ENCODE results near the gene TOMM5. TPM values are rescaled to one million over a fixed set of nuclear protein-coding genes. Genes with fewer than 3 reads are reported as not detected.

The TOMM5 gene
- polyA plus RNA-seq, 1 of the 3 experiments (the other 2 are of a cell fraction), result 255 TPM

DNA sequence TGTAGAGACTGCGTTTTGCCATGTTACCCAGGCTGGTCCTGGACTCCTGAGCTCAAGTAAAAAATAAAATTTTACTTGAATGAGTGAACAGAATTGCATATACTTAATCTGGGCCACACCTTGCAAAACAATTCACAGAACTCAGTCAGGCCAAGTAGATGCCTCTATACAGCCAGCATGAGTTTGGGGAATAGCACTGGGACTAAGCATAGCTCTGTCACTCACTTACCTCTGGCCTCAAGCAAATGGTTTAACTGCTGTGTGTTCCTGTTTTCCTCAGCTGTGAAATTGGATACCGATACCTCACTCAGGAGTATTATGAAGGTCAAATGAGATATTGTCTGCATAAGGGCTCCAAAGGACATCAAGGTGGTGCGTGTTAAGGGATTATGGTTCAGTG is 47.4 kb upstream of the TOMM5 start:
- TF ChIP-seq CTCF (IDR thresholded peaks at IDR 0.05) (no peak), MEF2A (IDR thresholded peaks at IDR 0.05; ENCODE audit: borderline replicate concordance, low read depth) (no peak), YY1 (IDR thresholded peaks at IDR 0.05; ENCODE audit: low read depth) (no peak), CHD2 (IDR thresholded peaks at IDR 0.05; ENCODE audit: low read length, partially characterized antibody) (no peak)
- TF ChIP-seq, protein P1, sequence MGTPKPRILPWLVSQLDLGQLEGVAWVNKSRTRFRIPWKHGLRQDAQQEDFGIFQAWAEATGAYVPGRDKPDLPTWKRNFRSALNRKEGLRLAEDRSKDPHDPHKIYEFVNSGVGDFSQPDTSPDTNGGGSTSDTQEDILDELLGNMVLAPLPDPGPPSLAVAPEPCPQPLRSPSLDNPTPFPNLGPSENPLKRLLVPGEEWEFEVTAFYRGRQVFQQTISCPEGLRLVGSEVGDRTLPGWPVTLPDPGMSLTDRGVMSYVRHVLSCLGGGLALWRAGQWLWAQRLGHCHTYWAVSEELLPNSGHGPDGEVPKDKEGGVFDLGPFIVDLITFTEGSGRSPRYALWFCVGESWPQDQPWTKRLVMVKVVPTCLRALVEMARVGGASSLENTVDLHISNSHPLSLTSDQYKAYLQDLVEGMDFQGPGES (IDR thresholded peaks at IDR 0.05; ENCODE audit: low read depth, low read length), result no peak
- no peak overlapping the region for H3K4me3 ChIP-seq (ENCODE audit: low read depth in 2 of 2, low read length in 1 of 2)
- H3F3A ChIP-seq (replicated peaks; ENCODE audit: insufficient read depth), result no peaks in the 10 kb centered on the region
- H3K36me3 ChIP-seq (replicated peaks in 1 of 2; ENCODE audit: control insufficient read depth in 1 of 2, insufficient read depth in 2 of 2, low read length in 1 of 2), result no peaks in the 10 kb centered on the region
- no peaks in the 10 kb centered on the region for H3K4me1 ChIP-seq (ENCODE audit: control insufficient read depth in 1 of 2, insufficient read depth in 2 of 2, low read depth in 1 of 2, low read length in 1 of 2)
- H3K4me2 ChIP-seq, result no peak overlapping the region
- H3K27ac ChIP-seq (ENCODE audit: low read depth in 2 of 2, low read length in 1 of 2), result no peak overlapping the region
- no peak for DNase-seq
- H4K20me1 ChIP-seq (ENCODE audit: insufficient read depth), result no peaks in the 10 kb centered on the region
- peaks cover 11% of the 10 kb centered on the region; the same call in 1 of the 2 replicates for H3K27me3 ChIP-seq (ENCODE audit: insufficient read depth)
- WGBS (ENCODE audit: low lambda C conversion rate), result 28% methylated on average over 3 of the region's 3 CpGs
- POLR2A ChIA-PET, result no interaction called here
- H3K9ac ChIP-seq, result no peak overlapping the region
- H2AFZ ChIP-seq (ENCODE audit: low read depth), result no peak overlapping the region
- no peaks in the 10 kb centered on the region; the same call in 1 of the 2 replicates for H3K9me2 ChIP-seq
- CTCF ChIA-PET, result interaction anchor here (0.9 kb wide), 1 partner anchor 11 kb away, joined by 3 read pairs; the partner anchor contains the start of gene FRMPD1
- H3K79me2 ChIP-seq (ENCODE audit: insufficient read depth), result no peaks in the 10 kb centered on the region
- H3K9me3 ChIP-seq, result no peaks in the 10 kb centered on the region

DNA sequence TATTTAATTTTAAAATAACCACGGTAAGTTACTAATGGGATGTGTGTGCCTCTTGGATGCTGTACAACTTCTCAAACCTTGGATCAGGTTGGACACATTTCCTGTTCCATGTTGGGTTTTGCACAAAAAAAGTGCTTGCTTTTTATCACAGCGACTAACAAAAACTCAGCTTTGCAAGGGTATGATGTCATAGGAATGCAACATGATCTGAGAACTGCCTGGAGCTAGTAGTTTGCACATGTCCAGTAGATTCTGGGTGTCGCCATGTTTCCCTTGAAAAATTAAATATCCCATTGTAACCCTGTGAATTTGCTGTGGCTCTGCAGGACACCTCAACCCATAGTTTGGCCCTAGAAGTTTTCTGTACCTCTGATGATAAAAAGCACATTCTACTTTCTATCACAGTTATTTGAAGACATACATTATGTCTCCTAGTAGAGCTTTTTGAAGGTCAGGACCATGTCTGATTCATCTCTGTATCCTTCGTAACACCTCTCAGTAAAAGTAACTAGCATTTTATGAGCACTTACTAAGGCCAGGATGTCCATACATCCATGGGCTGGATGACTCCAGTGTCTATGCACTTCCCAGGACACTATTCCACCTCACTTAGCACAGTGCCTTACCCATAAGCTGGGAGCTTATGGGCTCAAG is 46.8 kb upstream of the TOMM5 start:
- Histone ChIP-seq H3K9ac (no peak overlapping the region), H3K27me3 (ENCODE audit: insufficient read depth) (peaks cover 7% of the 10 kb centered on the region; the same call in 1 of the 2 replicates), H3K27ac (ENCODE audit: low read depth in 2 of 2, low read length in 1 of 2) (no peak overlapping the region), H3K9me2 (no peaks in the 10 kb centered on the region; the same call in 1 of the 2 replicates), H3K36me3 (replicated peaks in 1 of 2; ENCODE audit: control insufficient read depth in 1 of 2, insufficient read depth in 2 of 2, low read length in 1 of 2) (no peaks in the 10 kb centered on the region), H3K79me2 (ENCODE audit: insufficient read depth) (no peaks in the 10 kb centered on the region), H3K4me1 (ENCODE audit: control insufficient read depth in 1 of 2, insufficient read depth in 2 of 2, low read depth in 1 of 2, low read length in 1 of 2) (no peaks in the 10 kb centered on the region), H2AFZ (ENCODE audit: low read depth) (no peak overlapping the region), H3K4me3 (ENCODE audit: low read depth in 2 of 2, low read length in 1 of 2) (no peak overlapping the region), H3K4me2 (no peak overlapping the region), H4K20me1 (ENCODE audit: insufficient read depth) (no peaks in the 10 kb centered on the region), H3K9me3 (no peaks in the 10 kb centered on the region), H3F3A (replicated peaks; ENCODE audit: insufficient read depth) (no peaks in the 10 kb centered on the region)
- WGBS (ENCODE audit: low lambda C conversion rate), result 60% methylated on average over 4 of the region's 4 CpGs
- ChIA-PET POLR2A (no interaction called here), CTCF (interaction anchor here (0.9 kb wide), 1 partner anchor 11 kb away, joined by 3 read pairs; the partner anchor contains the start of gene FRMPD1)
- no peak for DNase-seq
- TF ChIP-seq ELF1 (IDR thresholded peaks at IDR 0.05), result no peak
- no peak for TF ChIP-seq CTCF (IDR thresholded peaks at IDR 0.05)
- no peak for TF ChIP-seq ZBTB33 (IDR thresholded peaks at IDR 0.05; ENCODE audit: borderline replicate concordance, low read depth)
- TF ChIP-seq, protein P2, sequence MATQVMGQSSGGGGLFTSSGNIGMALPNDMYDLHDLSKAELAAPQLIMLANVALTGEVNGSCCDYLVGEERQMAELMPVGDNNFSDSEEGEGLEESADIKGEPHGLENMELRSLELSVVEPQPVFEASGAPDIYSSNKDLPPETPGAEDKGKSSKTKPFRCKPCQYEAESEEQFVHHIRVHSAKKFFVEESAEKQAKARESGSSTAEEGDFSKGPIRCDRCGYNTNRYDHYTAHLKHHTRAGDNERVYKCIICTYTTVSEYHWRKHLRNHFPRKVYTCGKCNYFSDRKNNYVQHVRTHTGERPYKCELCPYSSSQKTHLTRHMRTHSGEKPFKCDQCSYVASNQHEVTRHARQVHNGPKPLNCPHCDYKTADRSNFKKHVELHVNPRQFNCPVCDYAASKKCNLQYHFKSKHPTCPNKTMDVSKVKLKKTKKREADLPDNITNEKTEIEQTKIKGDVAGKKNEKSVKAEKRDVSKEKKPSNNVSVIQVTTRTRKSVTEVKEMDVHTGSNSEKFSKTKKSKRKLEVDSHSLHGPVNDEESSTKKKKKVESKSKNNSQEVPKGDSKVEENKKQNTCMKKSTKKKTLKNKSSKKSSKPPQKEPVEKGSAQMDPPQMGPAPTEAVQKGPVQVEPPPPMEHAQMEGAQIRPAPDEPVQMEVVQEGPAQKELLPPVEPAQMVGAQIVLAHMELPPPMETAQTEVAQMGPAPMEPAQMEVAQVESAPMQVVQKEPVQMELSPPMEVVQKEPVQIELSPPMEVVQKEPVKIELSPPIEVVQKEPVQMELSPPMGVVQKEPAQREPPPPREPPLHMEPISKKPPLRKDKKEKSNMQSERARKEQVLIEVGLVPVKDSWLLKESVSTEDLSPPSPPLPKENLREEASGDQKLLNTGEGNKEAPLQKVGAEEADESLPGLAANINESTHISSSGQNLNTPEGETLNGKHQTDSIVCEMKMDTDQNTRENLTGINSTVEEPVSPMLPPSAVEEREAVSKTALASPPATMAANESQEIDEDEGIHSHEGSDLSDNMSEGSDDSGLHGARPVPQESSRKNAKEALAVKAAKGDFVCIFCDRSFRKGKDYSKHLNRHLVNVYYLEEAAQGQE (IDR thresholded peaks at IDR 0.05; ENCODE audit: low read depth, low read length), result no peak
- TF ChIP-seq, protein P1 (IDR thresholded peaks at IDR 0.05; ENCODE audit: low read depth, low read length), result no peak
- TF ChIP-seq FOXJ3 (CRISPR knock-in tag; IDR thresholded peaks at IDR 0.05), result no peak
- TF ChIP-seq GABPA (IDR thresholded peaks at IDR 0.05; ENCODE audit: low read depth), result no peak
- TF ChIP-seq FOXM1 (IDR thresholded peaks at IDR 0.05; ENCODE audit: low read depth), result no peak
- no peak for TF ChIP-seq TEAD4 (IDR thresholded peaks at IDR 0.05; ENCODE audit: borderline replicate concordance, insufficient read depth)
